ENCODE data around the gene FAM111B.
"Not testable (repeated sequence)": the region's sequence is repeated elsewhere in the genome, so short reads cannot be mapped to it uniquely, and the experiment has no call there.

DNA sequence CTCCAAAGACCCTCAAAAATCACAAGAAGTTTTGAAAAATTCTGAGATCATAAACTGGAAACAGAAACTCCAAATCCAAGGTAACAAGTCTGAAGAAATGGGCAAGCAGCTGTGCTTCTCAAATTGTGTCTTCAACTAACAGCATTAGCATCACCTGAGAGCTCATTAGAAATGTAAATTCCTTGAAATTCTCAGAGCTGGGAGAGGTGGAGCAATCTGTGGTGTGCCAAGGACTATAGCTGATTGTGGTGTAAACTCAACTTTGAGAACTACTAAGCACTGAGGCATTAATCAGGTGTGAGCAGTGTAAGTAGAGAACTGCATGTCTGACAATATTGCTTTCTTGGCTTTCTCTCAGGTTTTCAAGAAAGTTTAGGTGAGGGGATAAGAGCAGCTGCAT lies 13.5 kb upstream of the FAM111B start:
- TF ChIP-seq POLR2A, CTCF, EP300 (IDR thresholded peaks at IDR 0.05): not testable (repeated sequence)
